ENCODE measurements around the gene GALK1. TPM values are rescaled to one million over a fixed set of nuclear protein-coding genes. Genes with fewer than 3 reads are reported as not detected.
A peak's percentile ranks its signal among the peaks of the same experiment; 100 is the strongest.

GALK1 gene
- total and polyA plus RNA-seq, 2 of the 13 experiments (the other 11 are each of a cell fraction or from before 2014, with no cell fraction given), result 59.9 to 93.6 TPM

- TF ChIP-seq ZHX2 (IDR thresholded peaks at IDR 0.05; ENCODE audit: low read depth) (peak; percentile 53; the same call in 1 of the 2 replicates), ZHX2 (CRISPR knock-in tag; IDR thresholded peaks at IDR 0.05; ENCODE audit: borderline replicate concordance) (no peak), RELA (CRISPR knock-in tag; IDR thresholded peaks at IDR 0.05) (no peak), SETDB1 (CRISPR knock-in tag; IDR thresholded peaks at IDR 0.05; ENCODE audit: borderline replicate concordance) (no peak), ZNF670 (CRISPR knock-in tag; IDR thresholded peaks at IDR 0.05; ENCODE audit: borderline replicate concordance) (0 out of 2 replicates have a peak, but pooled peaks have one; percentile 65), CBX5 (CRISPR knock-in tag; IDR thresholded peaks at IDR 0.05; ENCODE audit: borderline replicate concordance) (no peak; the same call in none of the 2 replicates), ARID2 (CRISPR knock-in tag; IDR thresholded peaks at IDR 0.05; ENCODE audit: borderline replicate concordance) (0 out of 2 replicates have a peak, but pooled peaks have one; percentile 29), MTF2 (CRISPR knock-in tag; IDR thresholded peaks at IDR 0.05; ENCODE audit: borderline replicate concordance) (no peak), ZBTB26 (CRISPR knock-in tag; IDR thresholded peaks at IDR 0.05; ENCODE audit: borderline replicate concordance) (peak; percentile 36; the same call in 1 of the 2 replicates), ZNF737 (CRISPR knock-in tag; IDR thresholded peaks at IDR 0.05; ENCODE audit: borderline replicate concordance) (0 out of 2 replicates have a peak, but pooled peaks have one; percentile 56), FOXP1 (IDR thresholded peaks at IDR 0.05) (no peak; the same call in 1 of the 2 replicates), FOXP1 (CRISPR knock-in tag; IDR thresholded peaks at IDR 0.05) (no peak), NFYC (CRISPR knock-in tag; IDR thresholded peaks at IDR 0.05) (no peak; the same call in 1 of the 2 replicates), CSRNP1 (CRISPR knock-in tag; IDR thresholded peaks at IDR 0.05) (no peak; the same call in 1 of the 2 replicates), ZFAT (CRISPR knock-in tag; conservative IDR thresholded peaks at IDR 0.05) (no peak), ZMYM2 (CRISPR knock-in tag; IDR thresholded peaks at IDR 0.05) (peak; percentile 92), ZNF18 (CRISPR knock-in tag; IDR thresholded peaks at IDR 0.05; ENCODE audit: insufficient replicate concordance) (no peak), PTBP1 (IDR thresholded peaks at IDR 0.05; ENCODE audit: low read depth, low read length, poor library complexity, severe bottlenecking) (no peak)
Observed at GRCh38 chr17:75754378-75755204, 10.4 kb downstream of the GALK1 start (continued).

Data from HepG2 (cell line).